SK-N-SH treated with all-trans-retinoic acid at 6 μM for 48 hours (cell line): ENCODE measurements around the gene PLCB1.

ENCODE experiments used
- CSDC2 ChIP-seq: fragments of 250-450 bp; sonication (Bioruptor Pico); IDR thresholded peaks from 2 replicates; pipeline ENCODE4 v1.5.0; 2020; ENCODE audit warnings: mild to moderate bottlenecking, moderate library complexity
- ESRRG ChIP-seq: fragments of 250-450 bp; sonication (Bioruptor Pico); IDR thresholded peaks from 2 replicates; pipeline ENCODE4 v1.6.1; 2021; ENCODE audit warnings: mild to moderate bottlenecking
- OSR1 ChIP-seq: fragments of 250-450 bp; sonication (Bioruptor Pico); IDR thresholded peaks from 2 replicates; pipeline ENCODE4 v1.8.0; 2022; ENCODE audit warnings: moderate library complexity, mild to moderate bottlenecking, inconsistent platforms
- RARB ChIP-seq: fragments of 250-450 bp; sonication (Bioruptor Pico); IDR thresholded peaks from 2 replicates; pipeline ENCODE4 v1.8.0; 2021; ENCODE audit warnings: mild to moderate bottlenecking, moderate library complexity
- TCF4 ChIP-seq: fragments of 250-450 bp; sonication (Bioruptor Pico); IDR thresholded peaks from 2 replicates; pipeline ENCODE4 v1.8.0; 2021; ENCODE audit warnings: mild to moderate bottlenecking, moderate library complexity, borderline replicate concordance
- ZNF565 ChIP-seq: fragments of 450-650 bp; formaldehyde crosslinking; conservative IDR thresholded peaks from 2 replicates; pipeline ENCODE4 v1.5.0; 2020; ENCODE audit warnings: low read depth, mild to moderate bottlenecking, moderate library complexity
- ZNF70 ChIP-seq: fragments of 450-650 bp; formaldehyde crosslinking; IDR thresholded peaks from 2 replicates; pipeline ENCODE4 v1.5.0; 2020; ENCODE audit warnings: mild to moderate bottlenecking, moderate library complexity
- TF ChIP-seq, protein P1 (sequence below): fragments of 250-450 bp; sonication (Bioruptor Pico); IDR thresholded peaks from 2 replicates; pipeline ENCODE4 v1.8.0; 2020; ENCODE audit warnings: mild to moderate bottlenecking, moderate library complexity, borderline replicate concordance
- TF ChIP-seq, protein P2 (sequence below): fragments of 250-450 bp; sonication (Bioruptor Pico); IDR thresholded peaks from 2 replicates; pipeline ENCODE4 v1.8.0; 2021; ENCODE audit warnings: low read depth, mild to moderate bottlenecking, moderate library complexity, borderline replicate concordance
- TF ChIP-seq, protein P3 (sequence below): fragments of 250-450 bp; sonication (Bioruptor Pico); IDR thresholded peaks from 2 replicates; pipeline ENCODE4 v1.5.1; 2020; ENCODE audit warnings: low read depth, mild to moderate bottlenecking, moderate library complexity

DNA sequence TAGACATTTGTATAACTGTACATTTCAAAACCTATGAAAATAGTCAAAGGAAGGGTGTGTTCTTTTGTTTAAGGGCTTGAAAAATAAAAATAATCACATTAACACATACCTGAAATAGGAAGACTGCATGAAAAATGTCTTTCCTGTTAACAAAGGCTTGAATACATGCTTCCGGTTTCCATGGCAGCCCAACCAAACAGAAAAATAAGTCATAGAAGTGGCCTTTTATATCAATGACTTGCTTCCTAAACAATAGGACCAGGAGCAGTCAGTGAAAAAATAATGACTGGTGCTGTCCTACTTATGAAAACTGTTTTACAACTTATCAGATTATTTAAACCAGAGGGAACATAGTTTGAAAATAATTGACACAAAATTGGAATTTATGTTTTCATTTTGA lies 524.3 kb downstream of the PLCB1 start:
- TF ChIP-seq ESRRG (CRISPR knock-in tag) (no peak), ZNF70 (no peak), OSR1 (CRISPR knock-in tag) (no peak), RARB (no peak), ZNF565 (CRISPR knock-in tag) (no peak), TCF4 (CRISPR knock-in tag) (no peak), CSDC2 (CRISPR knock-in tag) (no peak)
- TF ChIP-seq, protein P1, sequence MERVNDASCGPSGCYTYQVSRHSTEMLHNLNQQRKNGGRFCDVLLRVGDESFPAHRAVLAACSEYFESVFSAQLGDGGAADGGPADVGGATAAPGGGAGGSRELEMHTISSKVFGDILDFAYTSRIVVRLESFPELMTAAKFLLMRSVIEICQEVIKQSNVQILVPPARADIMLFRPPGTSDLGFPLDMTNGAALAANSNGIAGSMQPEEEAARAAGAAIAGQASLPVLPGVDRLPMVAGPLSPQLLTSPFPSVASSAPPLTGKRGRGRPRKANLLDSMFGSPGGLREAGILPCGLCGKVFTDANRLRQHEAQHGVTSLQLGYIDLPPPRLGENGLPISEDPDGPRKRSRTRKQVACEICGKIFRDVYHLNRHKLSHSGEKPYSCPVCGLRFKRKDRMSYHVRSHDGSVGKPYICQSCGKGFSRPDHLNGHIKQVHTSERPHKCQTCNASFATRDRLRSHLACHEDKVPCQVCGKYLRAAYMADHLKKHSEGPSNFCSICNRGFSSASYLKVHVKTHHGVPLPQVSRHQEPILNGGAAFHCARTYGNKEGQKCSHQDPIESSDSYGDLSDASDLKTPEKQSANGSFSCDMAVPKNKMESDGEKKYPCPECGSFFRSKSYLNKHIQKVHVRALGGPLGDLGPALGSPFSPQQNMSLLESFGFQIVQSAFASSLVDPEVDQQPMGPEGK: no peak
- TF ChIP-seq, protein P2, sequence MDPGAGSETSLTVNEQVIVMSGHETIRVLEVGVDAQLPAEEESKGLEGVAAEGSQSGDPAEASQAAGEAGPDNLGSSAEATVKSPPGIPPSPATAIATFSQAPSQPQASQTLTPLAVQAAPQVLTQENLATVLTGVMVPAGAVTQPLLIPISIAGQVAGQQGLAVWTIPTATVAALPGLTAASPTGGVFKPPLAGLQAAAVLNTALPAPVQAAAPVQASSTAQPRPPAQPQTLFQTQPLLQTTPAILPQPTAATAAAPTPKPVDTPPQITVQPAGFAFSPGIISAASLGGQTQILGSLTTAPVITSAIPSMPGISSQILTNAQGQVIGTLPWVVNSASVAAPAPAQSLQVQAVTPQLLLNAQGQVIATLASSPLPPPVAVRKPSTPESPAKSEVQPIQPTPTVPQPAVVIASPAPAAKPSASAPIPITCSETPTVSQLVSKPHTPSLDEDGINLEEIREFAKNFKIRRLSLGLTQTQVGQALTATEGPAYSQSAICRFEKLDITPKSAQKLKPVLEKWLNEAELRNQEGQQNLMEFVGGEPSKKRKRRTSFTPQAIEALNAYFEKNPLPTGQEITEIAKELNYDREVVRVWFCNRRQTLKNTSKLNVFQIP (CRISPR knock-in tag): no peak
- TF ChIP-seq, protein P3, sequence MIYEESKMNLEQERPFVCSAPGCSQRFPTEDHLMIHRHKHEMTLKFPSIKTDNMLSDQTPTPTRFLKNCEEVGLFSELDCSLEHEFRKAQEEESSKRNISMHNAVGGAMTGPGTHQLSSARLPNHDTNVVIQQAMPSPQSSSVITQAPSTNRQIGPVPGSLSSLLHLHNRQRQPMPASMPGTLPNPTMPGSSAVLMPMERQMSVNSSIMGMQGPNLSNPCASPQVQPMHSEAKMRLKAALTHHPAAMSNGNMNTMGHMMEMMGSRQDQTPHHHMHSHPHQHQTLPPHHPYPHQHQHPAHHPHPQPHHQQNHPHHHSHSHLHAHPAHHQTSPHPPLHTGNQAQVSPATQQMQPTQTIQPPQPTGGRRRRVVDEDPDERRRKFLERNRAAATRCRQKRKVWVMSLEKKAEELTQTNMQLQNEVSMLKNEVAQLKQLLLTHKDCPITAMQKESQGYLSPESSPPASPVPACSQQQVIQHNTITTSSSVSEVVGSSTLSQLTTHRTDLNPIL (CRISPR knock-in tag): no peak
